CD4-positive, alpha-beta T cell treated with Interleukin-15 for 4 hours (primary cell): ENCODE results near the gene GADD45A.
"Not testable (repeated sequence)": the region's sequence is repeated elsewhere in the genome, so short reads cannot be mapped to it uniquely, and the experiment has no call there.

Experiments
- DNase-seq: peaks from one replicate; pipeline ENCODE4 v3.0.0-alpha.2; 2020; ENCODE audit warnings: low spot score

Gene GADD45A

GRCh38 chr1:67685067-67685557 is at the start of gene GADD45A:
TSS of gene GADD45A (plus strand) at chr1:67685201. CDS start at chr1:67685495, 294 bp downstream.
- DNase-seq, result peak; percentile 93

DNA sequence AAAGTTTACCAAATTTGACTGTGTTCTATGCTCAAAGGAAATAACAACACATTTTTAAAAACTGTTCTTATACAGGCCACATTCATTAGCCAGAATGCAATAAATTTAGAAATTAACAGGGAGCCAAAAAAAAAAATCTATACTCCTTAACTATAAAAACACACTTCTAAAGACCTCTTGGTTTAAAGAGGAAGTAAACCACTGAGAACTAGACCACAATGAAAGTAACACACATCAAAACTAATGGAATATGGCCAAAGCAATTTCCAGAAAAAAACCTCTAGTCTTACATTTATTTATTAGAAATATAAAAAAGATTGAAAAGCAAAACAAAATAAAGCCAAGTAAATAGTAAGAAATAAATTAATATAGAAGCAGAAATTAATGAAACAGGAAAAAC is 48.9 kb upstream of the GADD45A start:
- DNase-seq, result no peak

DNA sequence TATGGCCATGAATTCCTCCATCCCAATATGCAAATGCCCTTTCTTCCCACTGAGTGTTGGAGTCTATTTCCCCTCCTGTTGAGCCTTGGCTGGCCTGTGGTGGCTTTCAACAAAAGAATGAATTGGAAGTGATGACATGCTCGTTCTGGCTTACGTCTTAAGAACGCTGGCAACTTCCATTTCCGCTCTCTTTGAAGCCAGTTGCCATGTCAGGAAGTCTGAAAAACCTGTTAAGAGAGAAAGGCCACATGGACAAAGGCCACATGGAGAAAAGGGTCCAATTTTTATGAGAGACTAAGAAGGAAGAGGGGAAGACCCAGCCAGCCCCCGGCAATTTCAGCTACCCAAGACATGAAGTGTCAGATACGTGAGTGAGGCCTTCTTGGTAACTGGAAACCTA is 45.6 kb upstream of the GADD45A start:
- DNase-seq, result no peak

DNA sequence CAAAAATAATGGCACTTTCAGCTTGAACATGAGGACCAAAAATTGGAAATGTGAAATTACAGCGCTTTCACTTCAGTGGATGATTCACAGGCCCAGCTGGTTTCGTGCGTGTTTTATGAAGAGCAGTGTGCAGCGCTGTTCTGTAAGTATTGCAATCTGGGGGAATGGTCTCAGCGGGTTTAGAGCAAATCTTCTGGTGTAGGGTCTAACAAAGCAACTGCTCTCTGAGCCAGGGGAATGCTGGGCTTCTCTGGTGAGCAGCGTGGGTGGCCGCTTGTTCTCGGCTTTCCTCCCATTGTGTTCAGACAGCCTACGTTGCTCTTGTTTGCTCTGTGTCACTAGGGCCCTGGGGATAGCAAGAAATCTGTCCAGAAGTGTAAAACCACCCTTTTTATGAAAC is 42.4 kb upstream of the GADD45A start:
- DNase-seq, result no peak

GRCh38 chr1:67644566-67644965 is 40.4 kb upstream of the GADD45A start:
- no peak for DNase-seq

DNA sequence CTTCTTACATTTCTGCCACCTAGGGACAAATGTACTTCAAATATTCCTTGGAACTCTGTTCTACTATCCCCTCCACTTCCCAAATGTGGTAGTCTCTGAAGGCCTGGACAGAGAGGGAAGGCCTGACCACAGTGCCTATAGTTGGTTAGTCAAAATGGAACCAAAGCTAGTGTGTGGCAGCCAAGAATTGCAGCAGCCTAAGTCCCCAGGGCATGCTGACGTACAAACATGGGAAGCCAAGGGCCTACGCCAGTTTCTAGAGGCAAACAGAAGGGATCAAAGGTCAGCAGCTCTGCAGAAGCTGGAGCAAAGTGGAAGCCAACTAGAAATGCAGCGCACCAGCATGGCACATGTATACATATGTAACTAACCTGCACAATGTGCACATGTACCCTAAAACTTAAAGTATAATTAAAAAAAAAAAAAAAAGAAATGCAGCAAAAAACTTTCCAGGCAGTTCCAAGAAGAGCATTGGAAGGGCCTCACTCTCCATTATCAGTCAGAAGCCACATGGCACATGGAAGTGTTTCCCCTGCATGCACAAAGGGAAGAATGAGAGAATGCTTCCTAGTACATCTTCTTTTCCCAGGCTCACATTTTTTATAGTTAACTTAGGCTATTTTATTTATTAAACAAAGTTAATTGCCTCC is 39.4 kb upstream of the GADD45A start:
- no peak for DNase-seq

- DNase-seq, result no peak
Observed at GRCh38 chr1:67646145-67647035, 38.6 kb upstream of the GADD45A start.

DNA sequence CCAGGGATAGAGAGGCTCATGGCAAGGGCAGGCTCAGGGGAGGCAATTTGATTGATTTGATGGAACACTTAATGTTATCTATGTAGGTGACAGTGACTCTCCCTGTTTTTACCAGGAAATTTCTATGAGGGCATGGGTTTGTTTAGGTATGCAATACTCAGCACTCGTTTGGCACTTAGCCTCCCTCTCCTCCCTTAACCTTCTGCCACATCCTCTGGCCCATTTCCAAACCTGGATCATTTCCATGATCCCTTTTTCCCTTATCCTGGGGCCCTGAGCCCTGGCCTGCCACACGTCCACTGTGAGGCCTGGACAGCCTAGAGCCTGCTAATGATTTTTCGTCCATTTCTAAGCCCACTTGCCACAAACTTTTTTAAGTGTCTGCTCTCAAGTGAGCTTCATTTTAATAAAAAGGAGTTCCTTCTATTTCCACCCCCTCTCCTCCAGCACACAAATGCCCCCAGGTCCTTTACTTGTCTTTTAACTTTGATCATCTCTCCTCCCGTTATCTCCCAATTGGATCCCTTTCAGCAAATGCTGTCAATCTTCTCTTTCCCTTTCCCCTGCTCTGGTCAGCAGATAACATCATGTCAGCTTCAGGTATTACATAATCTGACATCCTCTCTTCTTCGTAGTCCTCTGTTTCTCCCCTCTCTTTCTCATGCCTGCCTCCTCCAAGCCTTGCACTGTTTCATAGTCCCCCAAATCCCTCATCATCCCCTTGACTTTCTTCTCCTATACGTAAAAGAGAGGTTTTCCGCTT is 37.8 kb upstream of the GADD45A start:
- no peak for DNase-seq

GRCh38 chr1:67647814-67648358 is 37.1 kb upstream of the GADD45A start:
- DNase-seq, result no peak

- no peak for DNase-seq
Observed at GRCh38 chr1:67648582-67649326, 36.2 kb upstream of the GADD45A start.

GRCh38 chr1:67650061-67650460 is 34.9 kb upstream of the GADD45A start:
- DNase-seq, result no peak

DNA sequence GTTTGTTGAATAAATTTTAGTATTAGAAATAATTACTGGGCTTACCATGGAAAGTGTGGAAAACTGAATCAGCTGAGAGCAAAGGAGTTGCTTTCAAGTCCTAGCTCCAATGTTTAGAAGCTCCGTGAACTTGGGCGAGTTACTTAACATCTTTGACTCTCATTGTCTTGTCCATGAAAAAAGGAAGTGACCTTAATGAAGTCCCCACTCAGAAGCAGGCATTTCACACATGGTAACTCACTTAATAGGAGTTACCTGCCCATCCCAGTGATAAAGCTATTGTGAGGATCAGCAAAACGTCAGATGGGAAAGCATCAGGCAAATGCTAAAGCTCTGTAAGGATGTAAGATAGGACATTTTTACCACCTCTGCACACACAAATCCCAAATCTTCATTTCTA is 34.0 kb upstream of the GADD45A start:
- DNase-seq, result no peak

DNA sequence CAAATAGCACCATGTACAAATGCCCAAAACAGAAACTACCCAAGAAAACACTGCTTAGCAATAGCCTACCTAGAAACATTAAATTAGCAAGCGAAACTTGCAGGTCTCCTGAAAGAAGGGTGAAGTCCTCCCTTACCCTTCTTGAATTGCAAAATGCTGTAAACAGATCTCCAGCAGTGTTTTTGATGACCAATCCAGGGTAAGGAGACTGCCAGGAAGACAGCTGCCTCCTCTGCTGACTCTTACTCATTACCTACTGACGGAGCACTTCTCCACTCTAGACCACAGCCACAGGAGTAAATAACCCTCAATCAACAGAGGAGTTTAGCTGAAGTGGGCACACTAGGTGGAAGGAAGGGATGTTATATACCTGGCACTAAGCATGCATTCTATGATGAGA is 32.2 kb upstream of the GADD45A start:
- DNase-seq, result no peak

- DNase-seq, result no peak
Observed at GRCh38 chr1:67653304-67653703, 31.7 kb upstream of the GADD45A start.

DNA sequence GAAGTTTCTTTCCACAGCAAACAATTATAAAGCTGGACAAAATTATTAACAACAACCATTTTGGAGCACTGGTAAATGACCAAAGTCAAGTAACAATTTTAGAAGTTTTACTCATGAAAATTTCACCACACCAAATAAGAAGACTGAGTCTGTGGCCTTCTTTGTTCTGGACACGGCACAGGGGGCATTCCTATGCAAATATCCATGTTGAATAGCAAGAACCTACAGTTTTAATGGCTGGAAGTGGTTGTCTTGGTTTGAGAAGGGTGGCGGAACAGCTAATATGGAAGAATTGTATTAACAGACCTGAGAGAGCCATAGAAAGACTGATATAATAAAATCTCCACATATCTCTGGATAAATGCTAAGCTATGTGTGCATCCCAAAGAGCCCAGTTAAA is 29.4 kb upstream of the GADD45A start:
- no peak for DNase-seq

DNA sequence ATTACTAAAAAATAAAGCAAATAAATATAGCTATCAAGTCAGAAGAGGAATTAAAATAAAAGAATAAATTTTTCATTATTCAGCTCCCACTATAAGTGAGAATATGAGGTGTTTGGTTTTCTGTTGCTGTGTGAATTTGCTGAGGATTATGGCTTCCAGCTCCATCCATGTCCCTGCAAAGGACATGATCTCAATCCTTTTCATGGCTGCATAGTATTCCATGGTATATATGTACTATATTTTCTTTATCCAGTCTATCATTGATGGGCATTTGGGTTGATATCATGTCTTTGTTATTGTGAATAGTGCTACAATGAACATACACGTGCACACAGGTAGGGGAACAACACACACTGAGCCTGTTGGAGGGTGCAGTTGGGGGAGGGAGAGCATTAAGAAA is 27.8 kb upstream of the GADD45A start:
- not testable (repeated sequence) for DNase-seq

DNA sequence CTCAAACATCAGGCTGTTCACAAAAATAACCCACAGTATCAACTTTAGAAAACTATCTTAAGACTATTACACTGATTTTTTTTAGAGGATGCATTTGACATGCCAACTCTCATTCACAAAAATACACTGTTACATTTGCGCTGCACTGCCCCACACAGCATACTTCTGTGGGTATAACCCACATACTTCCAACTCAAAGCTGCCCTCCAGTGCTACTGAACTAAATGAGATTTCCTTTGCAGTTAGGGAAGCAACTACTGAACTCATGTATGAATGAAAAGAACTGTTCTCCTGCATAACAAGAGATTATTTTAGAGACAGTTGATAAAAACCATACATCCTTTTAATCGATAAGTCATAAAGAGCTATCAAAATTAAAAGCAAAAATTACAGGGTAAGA is 25.8 kb upstream of the GADD45A start:
- no peak for DNase-seq

DNA sequence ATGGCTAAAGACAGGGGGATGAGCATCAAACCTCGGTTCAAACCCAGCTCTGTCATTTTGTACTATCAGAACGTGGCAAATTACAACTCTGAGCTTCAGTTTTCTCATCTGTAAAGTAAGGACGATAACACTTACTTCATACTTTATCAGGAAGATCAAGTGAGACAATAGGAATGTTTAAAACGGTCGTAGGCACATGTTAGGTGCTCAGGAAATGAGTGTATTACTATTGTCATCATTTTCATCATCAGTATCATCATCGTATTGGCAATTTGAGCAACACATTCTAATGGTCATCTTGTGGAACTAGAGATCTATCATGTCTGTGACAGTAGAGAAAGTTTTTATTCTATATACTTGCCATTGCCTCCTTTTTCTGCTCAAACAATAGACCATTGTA is 22.1 kb upstream of the GADD45A start:
- no peak for DNase-seq

- no peak for DNase-seq
Observed at GRCh38 chr1:67664048-67664447, 21.0 kb upstream of the GADD45A start.

DNA sequence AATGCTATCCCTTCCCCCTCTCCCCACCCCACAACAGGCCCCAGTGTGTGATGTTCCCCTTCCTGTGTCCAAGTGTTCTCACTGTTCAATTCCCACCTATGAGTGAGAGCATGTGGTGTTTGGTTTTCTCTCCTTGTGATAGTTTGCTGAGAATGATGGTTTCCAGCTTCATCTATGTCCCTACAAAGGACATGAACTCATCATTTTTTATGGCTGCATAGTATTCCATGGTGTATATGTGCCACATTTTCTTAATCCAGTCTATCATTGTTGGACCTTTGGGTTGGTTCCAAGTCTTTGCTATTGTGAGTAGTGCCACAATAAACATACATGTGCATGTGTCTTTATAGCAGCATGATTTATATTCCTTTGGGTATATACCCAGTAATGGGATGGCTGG is 19.7 kb upstream of the GADD45A start:
- DNase-seq, result not testable (repeated sequence)

DNA sequence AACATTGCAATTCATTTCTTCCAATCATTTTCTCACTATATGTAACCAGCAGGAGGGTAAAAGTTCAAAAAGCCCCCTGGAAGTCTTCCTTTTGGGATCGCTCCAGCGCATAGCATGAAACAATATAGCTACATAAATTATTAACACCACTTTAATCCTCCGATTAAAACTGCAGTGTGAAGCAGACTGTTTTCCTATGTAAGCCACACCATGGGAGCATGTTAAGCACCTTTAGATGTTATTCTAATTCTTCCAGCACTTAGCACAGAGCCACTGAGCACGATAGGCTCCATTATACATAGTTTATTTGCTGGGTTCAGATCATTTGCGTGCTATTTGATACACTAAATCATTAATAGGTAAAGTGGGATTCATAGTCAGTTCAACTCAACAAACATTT is 18.4 kb upstream of the GADD45A start:
- no peak for DNase-seq

GRCh38 chr1:67668660-67669059 is 16.3 kb upstream of the GADD45A start:
- DNase-seq, result no peak
